OCI-LY1 (cell line): ENCODE data around the gene OGA.

ENCODE experiments used
- H2AFZ ChIP-seq: fragments of 200-600 bp; sonication (generic), shearing (Covaris generic); 2 replicates; pipeline ENCODE4 v1.6.0; 2014; ENCODE audit warnings: antibody characterized with exemption, mild to moderate bottlenecking, low read length
- H3F3A ChIP-seq: fragments of 200-600 bp; sonication (generic), shearing (Covaris generic); 2 replicates; pipeline ENCODE4 v1.6.0; 2014; ENCODE audit warnings: mild to moderate bottlenecking, antibody characterized with exemption, low read length, moderate library complexity; ENCODE audit not compliant: insufficient read depth
- H3K27ac ChIP-seq: fragments of 200-600 bp; sonication (generic); 2 replicates; pipeline ENCODE4 v1.5.1; 2014; ENCODE audit warnings: low read length, mixed run types, mild to moderate bottlenecking, low read depth; ENCODE audit not compliant: poor library complexity, severe bottlenecking
- H3K27me3 ChIP-seq: fragments of 200-600 bp; sonication (generic); 2 replicates; pipeline ENCODE4 v1.6.0; 2014; ENCODE audit warnings: antibody characterized with exemption, mild to moderate bottlenecking, low read length, moderate library complexity; ENCODE audit not compliant: insufficient read depth
- H3K36me3 ChIP-seq: fragments of 200-600 bp; sonication (generic); 2 replicates; pipeline ENCODE4 v1.6.1; 2014; ENCODE audit warnings: mild to moderate bottlenecking, antibody characterized with exemption, low read length, moderate library complexity, mixed read lengths; ENCODE audit not compliant: insufficient read depth
- H3K4me1 ChIP-seq: fragments of 200-600 bp; sonication (generic); 2 replicates; pipeline ENCODE4 v1.5.1; 2014; ENCODE audit warnings: mild to moderate bottlenecking, low read length, moderate library complexity; ENCODE audit not compliant: insufficient read depth, severe bottlenecking
- H3K4me2 ChIP-seq: fragments of 200-600 bp; sonication (generic), shearing (Covaris generic); 2 replicates; pipeline ENCODE4 v1.6.1; 2014; ENCODE audit warnings: low read length
- H3K4me3 ChIP-seq: fragments of 200-600 bp; sonication (generic); 2 replicates; pipeline ENCODE4 v1.5.1; 2014; ENCODE audit warnings: low read length, low read depth, mild to moderate bottlenecking, mixed read lengths; ENCODE audit not compliant: poor library complexity, severe bottlenecking
- H3K79me2 ChIP-seq: fragments of 200-600 bp; shearing (Covaris generic); 2 replicates; pipeline ENCODE4 v1.6.1; 2016; ENCODE audit warnings: mixed run types, low read length, mixed read lengths; ENCODE audit not compliant: insufficient read depth
- H3K9ac ChIP-seq: fragments of 200-600 bp; sonication (generic), shearing (Covaris generic); 2 replicates; pipeline ENCODE4 v1.6.1; 2014; ENCODE audit warnings: mild to moderate bottlenecking, low read length, mixed read lengths
- H3K9me2 ChIP-seq: fragments of 200-600 bp; sonication (generic), shearing (Covaris generic); 2 replicates; pipeline ENCODE4 v1.6.1; 2014; ENCODE audit warnings: low read depth, mild to moderate bottlenecking, low read length, mixed read lengths
- H3K9me3 ChIP-seq: fragments of 200-600 bp; shearing (Covaris generic); 2 replicates; pipeline ENCODE4 v1.6.1; 2014; ENCODE audit warnings: low read length, mixed read lengths
- H4K20me1 ChIP-seq: fragments of 200-600 bp; sonication (generic), shearing (Covaris generic); 2 replicates; pipeline ENCODE4 v1.6.0; 2016; ENCODE audit warnings: mild to moderate bottlenecking, low read length; ENCODE audit not compliant: insufficient read depth
- CTCF ChIP-seq: fragments of 200-600 bp; sonication (generic), shearing (Covaris generic); IDR thresholded peaks from 2 replicates; pipeline ENCODE4 v1.5.1; 2017; ENCODE audit warnings: mild to moderate bottlenecking, antibody characterized with exemption, low read length, moderate library complexity, mixed read lengths
- EZH2 ChIP-seq: fragments of 200-600 bp; sonication (generic), shearing (Covaris generic); IDR thresholded peaks from 2 replicates; pipeline ENCODE4 v1.8.0; 2017; ENCODE audit warnings: borderline replicate concordance, mixed run types, mild to moderate bottlenecking, antibody characterized with exemption, low read length, moderate library complexity, mixed read lengths

The OGA gene

DNA sequence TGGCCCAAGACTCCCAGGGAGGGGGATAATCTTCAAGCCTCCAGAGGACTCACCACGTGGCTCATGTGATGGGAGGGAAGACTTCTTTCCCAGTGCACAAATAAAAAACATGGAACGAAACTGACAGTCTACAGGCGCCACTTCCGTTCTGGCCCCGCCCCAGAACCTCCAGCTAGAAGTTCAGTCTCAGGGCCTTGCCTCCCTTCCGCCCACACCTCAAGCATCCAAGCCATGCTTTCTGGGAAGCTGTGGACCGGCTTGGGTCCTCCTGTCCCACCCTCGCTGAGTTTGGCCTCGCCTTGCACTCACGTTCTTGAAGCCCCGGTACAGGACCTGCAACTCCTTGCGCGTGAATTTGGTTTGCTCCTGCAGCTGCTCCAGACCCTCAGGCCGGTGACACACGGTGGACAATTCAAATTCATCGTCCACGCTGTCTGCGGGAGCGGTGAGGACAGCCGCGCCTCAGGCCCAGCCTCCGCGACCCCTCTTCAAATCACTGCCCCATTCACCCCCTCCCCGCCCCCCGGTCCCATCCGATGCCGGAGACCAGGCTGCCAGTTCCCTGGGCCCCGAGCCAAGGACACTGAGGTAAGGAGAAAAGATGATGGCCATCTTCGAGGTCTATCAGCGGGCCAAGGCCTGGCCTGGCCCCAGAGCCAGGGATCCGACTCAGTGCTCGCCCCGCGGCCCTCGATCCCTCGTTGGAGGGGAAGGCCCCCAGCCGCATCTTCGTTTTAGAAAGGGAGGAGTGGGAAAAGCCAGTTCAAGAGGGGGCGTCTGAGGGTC is 10.7 kb upstream of the OGA start:
- Histone ChIP-seq H2AFZ (no peak overlapping the region), H3K4me1 (peaks cover 25% of the 10 kb centered on the region), H3K79me2 (no peaks in the 10 kb centered on the region), H3K4me3 (peak overlapping the region; percentile 48), H3K27ac (peak overlapping the region; percentile 49), H4K20me1 (no peaks in the 10 kb centered on the region), H3K27me3 (no peaks in the 10 kb centered on the region), H3K9me3 (no peaks in the 10 kb centered on the region), H3K36me3 (no peaks in the 10 kb centered on the region), H3K4me2 (peak overlapping the region; percentile 65; the same call in 1 of the 2 replicates), H3K9ac (peak overlapping the region; percentile 41; the same call in 1 of the 2 replicates), H3F3A (0 out of 2 replicates have a peak, but pooled peaks cover 4% of the 10 kb centered on the region), H3K9me2 (no peaks in the 10 kb centered on the region)
- no peak for TF ChIP-seq EZH2

DNA sequence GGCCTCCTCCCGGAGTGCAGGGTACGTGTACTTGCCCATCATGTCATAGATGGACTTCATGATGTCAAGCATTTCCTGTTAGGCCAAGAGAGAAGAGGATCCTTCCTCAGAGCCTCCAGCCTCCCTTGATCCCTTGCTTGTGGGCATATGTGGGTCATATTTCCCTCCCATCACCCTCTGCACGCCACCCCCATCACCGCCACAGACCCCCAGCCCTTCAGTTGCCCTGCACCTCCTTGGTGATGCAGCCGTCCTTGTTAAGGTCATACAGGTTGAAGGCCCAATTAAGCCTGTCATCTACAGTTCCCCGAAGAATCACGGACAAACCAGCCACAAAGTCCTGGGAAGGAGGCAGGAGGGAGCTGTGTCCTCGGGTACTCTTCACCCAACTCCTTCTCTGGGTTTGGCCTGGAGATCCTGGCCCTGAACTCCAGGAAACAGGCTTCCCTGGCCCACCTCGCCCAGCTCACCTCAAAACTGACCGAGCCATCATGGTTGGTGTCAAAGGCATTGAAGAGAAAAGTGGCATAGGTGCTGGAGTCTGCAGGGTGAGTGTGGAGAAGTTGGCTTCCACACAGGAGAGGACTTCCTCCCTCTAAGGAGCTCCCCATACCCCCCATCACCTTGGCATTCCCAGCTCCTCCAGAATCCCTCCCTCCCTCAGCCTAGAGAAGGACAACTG is 9.8 kb upstream of the OGA start:
- Histone ChIP-seq H3K27ac (no peak overlapping the region), H2AFZ (no peak overlapping the region), H3K9me2 (no peaks in the 10 kb centered on the region), H4K20me1 (no peaks in the 10 kb centered on the region), H3K4me2 (no peak overlapping the region), H3F3A (0 out of 2 replicates have a peak, but pooled peaks cover 4% of the 10 kb centered on the region), H3K9ac (no peak overlapping the region), H3K4me3 (no peak overlapping the region), H3K4me1 (peaks cover 25% of the 10 kb centered on the region), H3K36me3 (no peaks in the 10 kb centered on the region), H3K9me3 (no peaks in the 10 kb centered on the region), H3K27me3 (no peaks in the 10 kb centered on the region), H3K79me2 (no peaks in the 10 kb centered on the region)
- TF ChIP-seq EZH2 (no peak), CTCF (no peak)

DNA sequence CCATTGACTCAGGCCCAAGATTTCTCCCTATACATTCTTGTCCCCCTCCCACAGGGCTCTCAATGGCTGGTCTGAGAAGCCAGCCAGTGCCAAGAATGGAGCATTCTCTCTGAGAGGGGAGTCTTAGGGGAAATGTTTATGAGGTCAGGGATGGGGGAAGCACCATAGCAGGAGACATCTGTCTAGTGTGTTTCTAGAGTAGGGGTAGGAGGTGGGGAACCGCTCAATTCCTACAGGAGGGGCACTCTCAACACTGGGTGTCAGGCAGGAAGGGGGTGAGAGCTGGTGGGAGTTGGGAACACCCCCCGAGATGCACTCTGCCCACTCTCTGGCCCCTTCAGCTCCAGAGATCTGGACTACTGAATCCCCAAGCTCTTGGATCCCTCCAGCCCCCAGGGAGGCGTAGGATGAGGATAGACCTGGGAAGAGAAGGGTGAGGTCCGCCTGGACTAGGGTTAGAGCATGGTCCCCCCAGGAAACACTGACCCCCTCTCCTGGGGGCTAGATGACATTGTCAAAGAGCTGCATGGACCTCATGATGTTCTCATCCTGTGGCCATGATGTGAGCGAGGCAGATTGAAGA is 8.7 kb upstream of the OGA start:
- Histone ChIP-seq H2AFZ (no peak overlapping the region), H3K4me3 (no peak overlapping the region), H3K36me3 (no peaks in the 10 kb centered on the region), H3K9me2 (no peaks in the 10 kb centered on the region), H4K20me1 (no peaks in the 10 kb centered on the region), H3K4me1 (peaks cover 25% of the 10 kb centered on the region), H3K79me2 (no peaks in the 10 kb centered on the region), H3K4me2 (no peak overlapping the region), H3K9ac (no peak overlapping the region), H3K9me3 (no peaks in the 10 kb centered on the region), H3K27ac (no peak overlapping the region), H3F3A (0 out of 2 replicates have a peak, but pooled peaks cover 4% of the 10 kb centered on the region), H3K27me3 (no peaks in the 10 kb centered on the region)
- no peak for TF ChIP-seq EZH2
- TF ChIP-seq CTCF, result no peak
